MM.1S (cell line): ENCODE results near the gene COL5A2.

ENCODE experiments used
- DNase-seq: peaks from one replicate; pipeline ENCODE4 v3.0.0-alpha.2; 2015
- H2AFZ ChIP-seq: fragments of 300-600 bp; sonication (generic); 2 replicates; pipeline ENCODE4 v1.6.0; 2016; ENCODE audit warnings: antibody characterized with exemption, low read length
- H3F3A ChIP-seq: fragments of 300-600 bp; sonication (generic); 2 replicates; pipeline ENCODE4 v1.6.1; 2016; ENCODE audit warnings: mild to moderate bottlenecking, antibody characterized with exemption, low read length, moderate library complexity, mixed read lengths; ENCODE audit not compliant: insufficient read depth
- H3K27ac ChIP-seq: fragments of 300-600 bp; sonication (generic); 2 replicates; pipeline ENCODE4 v1.5.1; 2016; ENCODE audit warnings: mild to moderate bottlenecking, low read length
- H3K27me3 ChIP-seq: fragments of 300-600 bp; sonication (generic); replicated peaks from 2 replicates; pipeline ENCODE4 v1.6.0; 2016; ENCODE audit warnings: low read length; ENCODE audit not compliant: insufficient read depth
- H3K36me3 ChIP-seq: fragments of 300-600 bp; sonication (generic); replicated peaks from 2 replicates; pipeline ENCODE4 v1.6.1; 2016; ENCODE audit warnings: mild to moderate bottlenecking, low read length, mixed read lengths; ENCODE audit not compliant: insufficient read depth
- H3K4me1 ChIP-seq: fragments of 300-600 bp; sonication (generic); 2 replicates; pipeline ENCODE4 v1.6.1; 2016; ENCODE audit warnings: low read length, mixed read lengths
- H3K4me2 ChIP-seq: fragments of 300-600 bp; sonication (generic); 2 replicates; pipeline ENCODE4 v1.6.0; 2016; ENCODE audit warnings: low read depth, low read length
- H3K4me3 ChIP-seq: fragments of 300-600 bp; sonication (generic); 2 replicates; pipeline ENCODE4 v1.5.1; 2016; ENCODE audit warnings: low read length, mixed read lengths
- H3K79me2 ChIP-seq: fragments of 300-600 bp; sonication (generic); 2 replicates; pipeline ENCODE4 v1.6.1; 2016; ENCODE audit warnings: mixed run types, low read length, mixed read lengths
- H3K9ac ChIP-seq: fragments of 300-600 bp; sonication (generic); 2 replicates; pipeline ENCODE4 v1.6.1; 2016; ENCODE audit warnings: low read length, mixed read lengths
- H3K9me2 ChIP-seq: fragments of 300-600 bp; sonication (generic); replicated peaks from 2 replicates; pipeline ENCODE4 v1.6.1; 2016; ENCODE audit warnings: mild to moderate bottlenecking, low read length, mixed read lengths; ENCODE audit not compliant: insufficient read depth
- H3K9me3 ChIP-seq: fragments of 300-600 bp; sonication (generic); replicated peaks from 2 replicates; pipeline ENCODE4 v1.6.1; 2016; ENCODE audit warnings: mild to moderate bottlenecking, low read length, mixed read lengths; ENCODE audit not compliant: insufficient read depth
- H4K20me1 ChIP-seq: fragments of 300-600 bp; sonication (generic); 2 replicates; pipeline ENCODE4 v1.6.1; 2016; ENCODE audit warnings: mild to moderate bottlenecking, low read length, moderate library complexity, mixed read lengths; ENCODE audit not compliant: insufficient read depth
- EZH2 ChIP-seq: fragments of 300-600 bp; sonication (generic); optimal IDR thresholded peaks from 2 replicates; pipeline ENCODE3; 2017; ENCODE audit warnings: low read depth, mild to moderate bottlenecking, antibody characterized with exemption, low read length, mixed read lengths
- EZH2phosphoT487 ChIP-seq: fragments of 300-600 bp; sonication (generic); IDR thresholded peaks from 2 replicates; pipeline ENCODE4 v1.6.1; 2018; ENCODE audit warnings: antibody characterized with exemption, low read length
- TF ChIP-seq, protein P1 (sequence below): fragments of 300-600 bp; sonication (generic); IDR thresholded peaks from 2 replicates; pipeline ENCODE4 v1.5.1; 2016; ENCODE audit warnings: antibody characterized with exemption, low read length, mixed read lengths

The COL5A2 gene

GRCh38 chr2:189134485-189134884 is 45.1 kb downstream of the COL5A2 start:
- Histone ChIP-seq H3F3A (no peaks in the 10 kb centered on the region), H3K27ac (no peak overlapping the region), H3K36me3 (no peaks in the 10 kb centered on the region), H3K9me2 (no peaks in the 10 kb centered on the region), H4K20me1 (no peaks in the 10 kb centered on the region), H3K79me2 (no peaks in the 10 kb centered on the region), H3K9ac (no peak overlapping the region), H2AFZ (no peak overlapping the region), H3K9me3 (no peaks in the 10 kb centered on the region), H3K4me1 (no peaks in the 10 kb centered on the region), H3K4me2 (no peak overlapping the region), H3K4me3 (no peak overlapping the region), H3K27me3 (no peaks in the 10 kb centered on the region)
- DNase-seq, result no peak
- TF ChIP-seq, protein P1, sequence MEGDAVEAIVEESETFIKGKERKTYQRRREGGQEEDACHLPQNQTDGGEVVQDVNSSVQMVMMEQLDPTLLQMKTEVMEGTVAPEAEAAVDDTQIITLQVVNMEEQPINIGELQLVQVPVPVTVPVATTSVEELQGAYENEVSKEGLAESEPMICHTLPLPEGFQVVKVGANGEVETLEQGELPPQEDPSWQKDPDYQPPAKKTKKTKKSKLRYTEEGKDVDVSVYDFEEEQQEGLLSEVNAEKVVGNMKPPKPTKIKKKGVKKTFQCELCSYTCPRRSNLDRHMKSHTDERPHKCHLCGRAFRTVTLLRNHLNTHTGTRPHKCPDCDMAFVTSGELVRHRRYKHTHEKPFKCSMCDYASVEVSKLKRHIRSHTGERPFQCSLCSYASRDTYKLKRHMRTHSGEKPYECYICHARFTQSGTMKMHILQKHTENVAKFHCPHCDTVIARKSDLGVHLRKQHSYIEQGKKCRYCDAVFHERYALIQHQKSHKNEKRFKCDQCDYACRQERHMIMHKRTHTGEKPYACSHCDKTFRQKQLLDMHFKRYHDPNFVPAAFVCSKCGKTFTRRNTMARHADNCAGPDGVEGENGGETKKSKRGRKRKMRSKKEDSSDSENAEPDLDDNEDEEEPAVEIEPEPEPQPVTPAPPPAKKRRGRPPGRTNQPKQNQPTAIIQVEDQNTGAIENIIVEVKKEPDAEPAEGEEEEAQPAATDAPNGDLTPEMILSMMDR, result no peak
- TF ChIP-seq EZH2 (no peak), EZH2phosphoT487 (no peak)

DNA sequence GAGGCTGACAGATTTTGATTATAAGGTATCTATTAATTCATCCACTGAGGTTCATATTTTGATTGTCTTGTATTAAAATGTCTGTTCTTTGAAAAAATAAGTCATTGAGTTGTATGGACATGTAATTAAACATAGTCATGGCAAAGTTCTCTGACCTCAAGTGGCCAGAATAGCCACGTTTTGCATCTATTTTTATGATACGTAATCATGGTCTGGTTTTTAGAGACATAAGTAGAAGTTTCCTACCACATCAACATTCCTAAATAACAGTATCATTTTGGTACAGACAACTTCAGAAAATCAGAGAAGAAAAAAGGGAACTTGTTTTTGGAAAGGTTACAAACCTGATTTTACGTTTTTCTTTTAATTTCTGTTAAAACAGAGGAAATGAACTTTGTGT is 47.6 kb downstream of the COL5A2 start:
- no peaks in the 10 kb centered on the region for H3K4me1 ChIP-seq

GRCh38 chr2:189129971-189130370 is 49.6 kb downstream of the COL5A2 start:
- H3K27me3 ChIP-seq, result no peaks in the 10 kb centered on the region
- H3K36me3 ChIP-seq, result no peaks in the 10 kb centered on the region
- no peak overlapping the region for H3K4me2 ChIP-seq
- no peaks in the 10 kb centered on the region for H4K20me1 ChIP-seq
- TF ChIP-seq, protein P1, result no peak
- TF ChIP-seq EZH2 (no peak), EZH2phosphoT487 (no peak)
- H3K79me2 ChIP-seq, result no peaks in the 10 kb centered on the region
- no peak overlapping the region for H3K9ac ChIP-seq
- no peak overlapping the region for H2AFZ ChIP-seq
- no peak overlapping the region for H3K27ac ChIP-seq
- H3K9me3 ChIP-seq, result no peaks in the 10 kb centered on the region
- H3K9me2 ChIP-seq, result no peaks in the 10 kb centered on the region
- no peaks in the 10 kb centered on the region for H3K4me1 ChIP-seq
- H3K4me3 ChIP-seq, result no peak overlapping the region
- DNase-seq, result no peak
- no peaks in the 10 kb centered on the region for H3F3A ChIP-seq

More for the DNA sequence above, 47.6 kb downstream of the COL5A2 start:
- Histone ChIP-seq H3K36me3 (no peaks in the 10 kb centered on the region), H3K4me3 (no peak overlapping the region), H3K27ac (no peak overlapping the region), H4K20me1 (no peaks in the 10 kb centered on the region), H3K27me3 (no peaks in the 10 kb centered on the region), H3K4me2 (no peak overlapping the region), H2AFZ (no peak overlapping the region), H3K79me2 (no peaks in the 10 kb centered on the region), H3K9me2 (no peaks in the 10 kb centered on the region), H3K9ac (no peak overlapping the region), H3F3A (no peaks in the 10 kb centered on the region), H3K9me3 (no peaks in the 10 kb centered on the region)
- DNase-seq, result no peak
- TF ChIP-seq, protein P1, result no peak
- TF ChIP-seq EZH2phosphoT487 (no peak), EZH2 (no peak)
